ENCODE results near the gene BET1L.
"Not testable (repeated sequence)": the region's sequence is repeated elsewhere in the genome, so short reads cannot be mapped to it uniquely, and the experiment has no call there.

The BET1L gene

GRCh38 chr11:227824-228379, 20.7 kb upstream of the BET1L start:
- DNase-seq (ENCODE audit: low spot score): no peak

GRCh38 chr11:225734-226453, 18.7 kb upstream of the BET1L start:
- DNase-seq (ENCODE audit: low spot score): no peak

DNA sequence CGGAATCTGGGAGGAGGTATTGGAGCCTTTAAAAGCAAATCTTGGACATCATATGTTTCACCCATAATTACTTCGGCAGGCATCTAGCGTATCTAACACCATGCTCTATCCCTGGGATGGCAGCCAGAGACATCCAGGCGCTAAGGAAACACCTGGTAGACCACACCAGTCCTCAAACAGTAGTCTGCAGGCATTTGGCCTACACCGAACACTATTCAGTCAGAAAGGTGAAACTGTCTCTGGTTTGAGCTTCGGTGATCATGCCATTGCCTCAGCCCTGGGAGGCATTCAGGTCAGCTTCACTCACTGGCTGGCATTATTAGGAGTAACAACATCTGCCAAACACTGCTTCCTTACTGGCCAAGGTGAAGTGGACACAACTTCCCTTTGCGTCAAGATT, 17.2 kb upstream of the BET1L start:
- no peak for DNase-seq (ENCODE audit: low spot score)

DNA sequence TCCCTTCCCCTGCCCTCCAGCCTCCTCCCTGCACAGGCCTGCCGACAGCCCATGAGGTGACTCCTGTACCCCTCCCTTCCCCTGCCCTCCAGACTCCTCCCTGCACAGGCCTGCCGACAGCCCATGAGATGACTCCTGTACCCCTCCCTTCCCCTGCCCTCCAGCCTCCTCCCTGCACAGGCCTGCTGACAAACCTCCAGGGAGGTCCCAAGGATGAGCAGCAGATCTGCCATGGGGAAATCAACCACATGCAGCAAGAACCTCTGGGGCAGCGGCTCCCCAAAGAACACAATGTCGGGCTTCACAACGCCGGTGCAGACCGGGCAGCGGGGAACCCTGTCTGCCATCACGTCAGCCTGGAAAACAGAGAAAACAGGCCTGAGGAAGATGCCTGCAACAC, 16.7 kb upstream of the BET1L start:
- DNase-seq (ENCODE audit: low spot score): no peak

- no peak for DNase-seq (ENCODE audit: low spot score)
These were observed 16.0 kb upstream of the BET1L start for GRCh38 chr11:223026-223789.

DNA sequence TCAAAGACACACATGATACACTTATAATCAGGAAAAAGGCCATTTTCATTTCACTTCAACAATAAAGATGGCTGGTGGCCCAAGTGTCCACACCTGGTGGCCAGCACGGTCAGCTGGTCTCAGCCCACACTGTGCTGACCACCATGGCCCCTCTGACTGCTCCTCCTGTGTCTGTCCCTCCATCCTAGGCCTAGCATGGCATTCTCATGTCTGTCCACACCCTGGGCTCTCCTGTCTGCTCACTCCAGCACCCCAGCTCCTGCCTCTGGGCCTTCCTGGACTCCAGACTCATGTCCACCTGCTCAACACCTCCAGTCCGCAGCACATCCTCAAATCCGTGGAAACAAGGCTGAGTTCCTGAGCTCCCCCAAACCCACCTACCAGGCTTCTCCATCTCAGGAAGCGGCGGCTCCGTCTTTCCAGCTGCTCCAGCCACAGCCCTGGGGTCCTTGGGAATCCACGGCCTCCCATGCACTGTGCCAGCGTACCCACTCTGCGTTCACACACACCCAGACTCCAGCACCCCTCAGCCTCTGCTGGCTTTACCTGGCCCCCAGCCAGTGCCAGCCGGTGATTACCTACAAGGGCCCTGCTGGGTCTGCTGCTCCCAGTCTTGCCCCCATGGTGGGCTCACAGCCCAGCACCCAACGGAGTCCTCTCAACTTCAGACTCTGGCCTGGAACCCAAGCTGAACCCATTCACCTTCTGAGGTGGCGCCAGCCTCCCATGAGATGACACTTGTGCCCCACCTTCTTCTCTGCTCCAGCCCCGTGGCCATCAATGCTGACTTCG, 15.0 kb upstream of the BET1L start:
- DNase-seq (ENCODE audit: low spot score): no peak

- no peak for DNase-seq (ENCODE audit: low spot score)
These were observed 14.3 kb upstream of the BET1L start for GRCh38 chr11:221539-221938.

GRCh38 chr11:220641-221215, 13.5 kb upstream of the BET1L start:
- DNase-seq (ENCODE audit: low spot score): not testable (repeated sequence)

GRCh38 chr11:218815-219593, 11.8 kb upstream of the BET1L start:
- DNase-seq (ENCODE audit: low spot score): no peak

DNA sequence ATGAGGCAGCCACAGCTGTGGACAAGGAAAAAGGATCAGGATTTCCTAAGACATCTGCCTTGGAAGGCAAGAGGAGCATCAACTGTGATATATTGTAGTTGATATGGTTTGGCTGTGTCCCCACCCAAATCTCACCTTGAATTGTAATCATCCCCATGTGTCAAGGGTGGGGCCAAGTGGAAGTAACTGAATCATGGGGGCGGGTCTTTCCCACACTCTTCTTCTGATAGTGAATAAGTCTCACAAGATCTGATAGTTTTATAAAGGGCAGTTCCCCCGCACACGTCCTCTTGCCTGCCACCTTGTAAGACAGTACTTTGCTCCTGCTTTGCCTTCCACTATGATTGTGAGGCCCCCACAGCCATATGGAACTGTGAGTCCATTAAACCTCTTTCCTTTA, 10.5 kb upstream of the BET1L start:
- DNase-seq (ENCODE audit: low spot score): no peak

DNA sequence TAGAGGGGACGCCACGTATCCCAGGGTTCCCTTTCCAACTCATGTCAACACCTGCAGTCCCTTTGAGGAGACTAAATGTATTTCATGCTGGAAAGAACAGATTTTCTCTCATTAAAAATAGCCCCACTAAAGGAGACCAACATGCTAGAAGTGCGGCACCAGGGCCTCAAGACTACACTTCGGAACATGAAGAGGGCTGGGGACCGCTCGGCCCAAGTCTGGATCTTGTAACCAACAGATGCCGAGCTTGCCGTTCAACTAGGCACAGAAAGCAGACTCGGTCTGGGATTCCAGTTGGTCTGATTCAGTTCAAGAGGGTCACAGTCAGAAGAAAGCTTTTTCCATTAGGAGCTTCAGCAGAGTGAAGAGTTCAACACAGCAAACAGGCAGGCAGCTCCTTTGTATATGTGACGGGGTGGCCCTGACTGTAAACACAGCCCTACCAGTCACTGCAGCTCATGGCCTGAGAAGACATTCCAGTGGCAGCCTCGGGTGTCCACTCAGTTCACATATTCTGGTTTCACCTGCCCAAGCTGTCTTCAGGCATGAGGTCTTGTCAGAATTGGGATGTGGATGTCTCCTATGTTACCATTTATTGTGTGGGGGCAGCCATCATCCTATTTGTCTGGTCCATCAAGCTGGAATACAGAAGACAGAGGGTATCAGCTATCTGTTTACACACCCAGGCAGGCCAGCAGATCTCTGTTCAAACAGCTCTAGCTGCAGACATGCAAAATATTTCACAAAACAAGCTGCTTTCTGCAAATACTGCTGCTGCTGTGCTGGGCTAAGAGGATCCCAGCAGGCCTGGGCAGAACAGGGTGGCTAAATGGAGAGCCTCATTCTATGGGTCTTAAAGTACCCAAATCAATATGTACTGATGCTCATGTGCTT, 9.1 kb upstream of the BET1L start:
- DNase-seq (ENCODE audit: low spot score): no peak

DNA sequence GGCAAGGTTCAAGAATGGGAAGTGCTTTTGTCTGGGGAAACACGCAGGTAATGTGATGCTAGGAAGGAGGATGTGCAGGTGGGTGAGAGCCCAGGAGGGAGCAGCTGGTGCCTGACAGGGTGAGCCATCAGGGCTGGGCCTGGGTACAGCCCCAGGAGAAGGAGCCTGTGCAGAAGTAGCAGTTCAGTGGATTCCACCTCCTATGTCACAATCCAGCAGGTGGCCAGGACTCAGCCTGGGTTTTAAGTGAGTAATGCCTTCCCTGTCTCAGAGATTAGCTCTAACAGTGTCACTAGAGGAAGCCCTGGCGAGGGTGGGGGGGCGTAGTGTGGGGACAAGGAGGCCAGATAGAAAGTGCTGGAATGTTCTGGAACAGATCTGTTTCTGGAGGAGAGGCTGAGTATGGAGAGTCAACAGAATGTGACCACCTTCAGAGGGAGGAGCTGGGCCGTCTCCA, 8.4 kb upstream of the BET1L start:
- DNase-seq (ENCODE audit: low spot score): no peak

DNA sequence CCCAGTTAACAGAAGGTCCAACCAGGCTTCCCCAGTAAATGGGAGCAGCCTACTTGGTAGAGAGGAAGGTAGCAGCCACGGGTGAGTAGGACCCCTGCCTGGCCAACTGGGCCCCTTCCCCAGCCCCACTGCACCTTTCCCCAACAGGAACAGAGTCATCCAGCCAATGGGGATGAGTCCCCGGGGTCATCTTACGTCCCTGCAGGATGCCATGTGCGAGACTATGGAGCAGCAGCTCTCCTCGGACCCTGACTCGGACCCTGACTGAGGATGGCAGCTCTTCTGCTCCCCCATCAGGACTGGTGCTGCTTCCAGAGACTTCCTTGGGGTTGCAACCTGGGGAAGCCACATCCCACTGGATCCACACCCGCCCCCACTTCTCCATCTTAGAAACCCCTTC, 6.9 kb upstream of the BET1L start:
- DNase-seq (ENCODE audit: low spot score): no peak

DNA sequence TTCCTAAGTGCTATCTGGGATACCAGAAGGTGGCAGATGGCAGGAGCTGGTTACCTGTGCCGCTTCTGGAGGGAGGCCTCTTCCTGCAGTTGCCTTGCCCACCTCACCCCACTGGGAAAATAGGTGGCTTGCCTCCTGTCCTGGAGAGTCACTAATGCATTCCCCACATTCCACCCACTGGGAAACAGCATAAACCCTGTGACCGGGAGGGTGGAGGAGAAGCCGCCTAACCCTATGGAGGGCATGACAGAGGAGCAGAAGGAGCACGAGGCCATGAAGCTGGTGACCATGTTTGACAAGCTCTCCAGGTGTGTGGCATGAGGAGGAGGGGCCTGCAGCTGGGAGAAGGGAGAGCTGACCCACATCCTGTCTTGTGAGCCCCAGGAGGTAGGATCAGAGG, 5.9 kb upstream of the BET1L start:
- DNase-seq (ENCODE audit: low spot score): no peak

DNA sequence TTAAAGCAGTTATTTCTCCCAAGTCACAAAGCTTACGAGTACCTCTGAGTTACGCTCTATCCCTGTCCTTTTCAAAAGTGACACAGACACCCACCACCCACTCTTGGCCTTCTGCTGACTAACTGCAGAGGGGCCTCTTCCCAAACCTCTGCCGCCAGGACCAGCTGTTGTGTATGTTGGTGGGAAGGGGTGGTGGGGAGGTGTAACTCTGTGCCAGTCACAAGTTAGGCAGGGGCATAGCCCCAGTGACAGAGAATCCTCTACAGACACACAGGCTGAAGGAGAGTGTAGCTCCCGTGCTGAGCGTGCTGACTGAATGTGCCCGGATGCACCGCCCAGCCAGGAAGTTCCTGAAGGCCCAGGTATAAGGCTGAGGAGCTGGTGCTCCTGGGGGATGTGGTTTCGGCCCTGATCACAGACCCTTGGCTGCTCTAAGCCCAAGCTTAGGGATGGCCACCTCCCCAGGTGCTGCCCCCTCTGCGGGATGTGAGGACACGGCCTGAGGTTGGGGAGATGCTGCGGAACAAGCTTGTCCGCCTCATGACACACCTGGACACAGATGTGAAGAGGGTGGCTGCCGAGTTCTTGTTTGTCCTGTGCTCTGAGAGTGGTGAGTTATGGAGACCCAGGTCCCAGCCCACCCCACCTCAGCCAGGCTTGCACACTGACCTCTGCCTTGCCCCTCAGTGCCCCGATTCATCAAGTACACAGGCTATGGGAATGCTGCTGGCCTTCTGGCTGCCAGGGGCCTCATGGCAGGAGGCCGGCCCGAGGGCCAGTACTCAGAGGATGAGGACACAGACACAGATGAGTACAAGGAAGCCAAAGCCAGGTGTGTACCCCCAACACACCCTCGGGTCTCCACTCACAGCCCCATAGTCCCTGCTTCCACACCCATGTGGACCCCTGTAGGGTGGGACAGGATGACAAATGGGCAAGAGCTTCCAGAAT, 5.2 kb upstream of the BET1L start:
- no peak for DNase-seq (ENCODE audit: low spot score)

DNA sequence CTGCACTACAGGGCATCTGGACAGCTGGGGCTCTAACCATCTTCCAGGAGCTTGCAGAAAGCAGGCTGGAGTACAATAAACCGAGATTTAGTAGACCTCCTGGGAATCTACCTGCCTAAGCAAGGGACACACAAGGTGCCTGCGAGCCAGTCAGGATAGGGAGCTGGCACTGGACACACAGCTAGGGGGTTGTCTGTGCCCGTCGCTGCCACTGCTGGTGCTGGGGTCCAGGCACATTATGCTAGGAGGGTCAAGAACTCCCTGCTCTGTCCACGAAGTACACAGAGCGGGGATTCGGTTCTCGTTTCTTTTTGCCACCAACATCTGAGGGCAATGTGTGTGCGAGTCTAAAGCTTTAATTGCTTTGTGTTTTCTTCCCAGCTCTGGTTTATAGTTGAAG, 4.5 kb upstream of the BET1L start:
- no peak for DNase-seq (ENCODE audit: low spot score)

DNA sequence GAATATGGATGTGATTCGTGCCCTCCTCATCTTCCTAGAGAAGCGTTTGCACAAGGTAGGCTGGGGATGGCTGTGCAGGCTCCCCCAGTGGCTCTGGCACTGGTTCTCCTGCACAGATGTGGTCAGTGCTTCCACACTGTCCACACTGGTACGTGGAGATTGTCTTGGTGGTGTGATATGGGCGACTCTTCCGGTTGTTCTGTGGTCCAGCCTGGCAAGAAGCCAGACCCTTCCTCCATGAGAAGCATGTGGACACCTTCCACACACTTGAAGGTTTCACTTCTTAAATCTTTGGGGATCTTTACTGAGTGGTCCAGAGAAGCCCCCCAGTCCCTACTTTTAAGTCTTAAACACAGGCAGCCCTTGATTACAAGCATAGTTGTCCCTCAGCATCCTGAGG, 4.1 kb upstream of the BET1L start:
- DNase-seq (ENCODE audit: low spot score): no peak

- DNase-seq (ENCODE audit: low spot score): no peak
These were observed 3.6 kb upstream of the BET1L start for GRCh38 chr11:210803-211180.

DNA sequence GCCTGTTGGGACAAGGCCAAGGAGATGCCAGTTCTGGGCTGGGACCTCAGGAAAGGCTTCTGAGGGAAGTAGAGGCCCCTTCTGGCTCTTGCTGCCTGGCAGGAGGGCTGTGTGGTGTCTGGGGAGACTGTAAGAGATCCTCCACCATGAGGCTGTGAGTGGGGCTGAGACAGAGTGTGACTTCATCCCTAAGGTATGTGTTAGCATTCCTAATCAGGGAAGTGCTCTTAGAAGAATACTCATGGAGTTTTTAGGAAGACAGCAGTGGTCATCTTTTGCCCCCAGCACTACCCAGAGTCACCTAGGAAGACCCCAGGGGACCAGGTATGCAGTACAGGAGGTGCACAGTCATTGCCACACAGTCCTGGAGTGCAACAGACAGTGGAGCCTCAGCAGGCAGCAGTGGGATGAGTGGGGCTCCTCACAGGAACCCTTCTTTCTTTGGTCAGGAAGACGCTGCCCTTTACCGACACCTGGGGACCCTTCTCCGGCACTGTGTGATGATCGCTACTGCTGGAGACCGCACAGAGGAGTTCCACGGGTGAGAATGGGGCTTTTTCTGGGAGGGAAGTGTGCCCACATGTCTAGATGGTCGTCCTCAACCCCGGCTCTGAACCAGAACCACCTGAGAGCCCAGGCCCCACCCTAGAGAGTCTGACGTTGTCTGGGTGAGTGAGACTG, 3.1 kb upstream of the BET1L start:
- DNase-seq (ENCODE audit: low spot score): no peak
